ENCODE results near the gene MBTPS1.
A peak's percentile ranks its signal among the peaks of the same experiment; 100 is the strongest.
"Not testable (repeated sequence)": the region's sequence is repeated elsewhere in the genome, so short reads cannot be mapped to it uniquely, and the experiment has no call there.

The MBTPS1 gene

DNA sequence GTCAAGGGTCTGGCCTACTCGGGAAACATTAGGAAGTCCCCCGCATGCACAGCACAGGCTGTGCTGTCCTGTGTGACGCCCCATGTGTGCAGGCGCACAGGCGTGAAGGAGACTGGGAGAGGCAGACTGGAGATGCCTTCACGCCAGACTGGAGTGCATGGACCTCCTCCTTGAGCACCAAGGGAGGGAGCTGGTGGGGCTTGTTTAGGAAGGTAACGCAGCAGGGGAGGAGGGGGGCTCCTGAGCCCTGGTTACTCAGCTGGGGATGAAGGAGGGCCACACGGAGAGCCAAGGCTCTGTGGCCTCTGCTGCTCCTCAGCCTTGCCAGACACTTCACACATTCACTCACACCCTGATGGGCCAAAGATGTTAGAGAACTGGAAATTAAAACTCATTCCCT, 20.5 kb upstream of the MBTPS1 start:
- DNase-seq (ENCODE audit: low spot score): no peak

DNA sequence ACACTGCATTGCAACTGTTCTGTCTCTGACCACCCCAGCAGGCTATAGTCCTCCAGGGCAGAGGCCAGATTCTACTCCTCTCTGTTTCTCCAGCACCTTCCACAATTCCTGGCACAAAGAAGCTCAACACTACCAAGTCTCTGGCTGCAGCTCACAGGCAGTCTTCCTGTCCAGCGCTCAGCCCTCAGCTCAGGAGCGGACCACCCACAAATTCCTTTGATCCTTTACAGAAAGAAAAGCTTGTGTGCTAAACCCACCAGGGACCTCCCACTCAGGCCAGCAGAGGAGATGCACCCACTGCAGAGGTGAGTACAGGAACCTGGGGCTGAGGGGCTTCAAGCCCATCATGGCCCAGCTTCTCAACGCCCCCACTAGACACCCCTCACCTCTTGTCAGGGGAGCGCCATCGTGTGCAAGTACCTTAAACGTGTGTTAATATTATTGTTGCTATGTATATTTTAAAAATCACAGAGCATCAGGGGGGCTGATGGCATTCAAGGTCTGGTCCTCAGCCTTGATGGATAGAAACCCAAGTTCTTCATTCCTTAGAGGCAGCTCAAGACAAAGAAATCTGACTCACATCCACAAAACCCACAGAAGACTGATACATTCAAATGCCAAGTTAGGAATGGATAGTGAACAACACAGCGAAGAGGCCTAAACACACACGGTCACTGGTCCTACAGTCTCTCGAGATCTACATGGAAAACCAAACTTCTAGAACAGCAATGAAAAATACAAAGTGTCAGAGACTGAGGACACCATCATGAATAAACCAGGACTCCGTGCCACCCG, 19.8 kb upstream of the MBTPS1 start:
- DNase-seq (ENCODE audit: low spot score): no peak

DNA sequence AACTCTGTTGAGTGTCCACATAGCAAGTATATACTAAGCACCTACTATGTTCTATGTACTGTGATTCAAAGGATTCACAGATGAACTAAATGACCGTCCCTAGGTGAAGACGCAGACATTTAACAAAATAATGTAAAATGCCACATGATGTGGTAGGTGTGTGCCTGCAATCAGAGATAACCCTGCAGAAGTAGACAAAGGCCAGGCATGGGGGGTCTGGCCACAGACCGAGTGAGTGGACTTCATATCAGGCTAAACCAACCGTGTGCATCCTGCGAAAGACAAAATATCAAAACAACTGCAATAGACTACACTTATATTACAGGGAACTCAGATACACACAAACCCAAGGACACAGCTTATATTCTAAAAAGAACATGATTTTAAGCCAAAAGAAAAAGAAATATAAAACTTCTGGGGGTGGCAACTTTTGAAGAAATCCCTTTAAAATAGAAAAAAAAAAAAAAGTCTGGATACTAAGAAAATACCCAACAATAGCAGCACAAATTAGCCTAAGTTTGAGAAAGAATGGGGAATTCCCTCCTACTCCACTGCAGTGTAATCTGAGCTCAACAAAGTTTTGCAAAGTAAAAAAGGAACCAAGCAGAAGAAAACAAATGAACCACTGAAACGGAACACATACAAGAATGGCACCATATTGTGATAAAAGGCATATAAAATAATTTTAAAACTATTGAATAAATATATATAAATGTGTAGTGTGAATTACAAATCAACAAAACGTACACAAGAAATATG, 16.0 kb upstream of the MBTPS1 start:
- no peak for DNase-seq (ENCODE audit: low spot score)

DNA sequence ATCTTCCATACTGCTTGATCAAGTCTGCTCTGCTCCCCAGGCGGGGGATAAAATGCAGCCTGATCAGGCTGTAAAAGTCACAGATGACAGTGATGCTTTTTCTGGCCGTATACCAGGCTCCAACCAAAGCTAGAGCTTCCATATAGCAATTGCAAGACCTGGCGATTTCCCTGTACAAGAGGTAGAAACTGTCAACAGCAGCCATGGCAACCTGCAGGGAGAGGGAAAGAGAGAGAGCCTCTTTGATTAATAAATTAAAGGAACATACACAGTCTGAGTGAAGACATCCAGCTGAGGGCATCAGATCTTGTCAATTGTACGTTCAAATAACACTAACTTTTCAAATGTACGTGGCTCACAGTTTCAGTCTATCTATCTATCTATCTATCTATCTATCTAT, 14.4 kb upstream of the MBTPS1 start:
- DNase-seq (ENCODE audit: low spot score): no peak

DNA sequence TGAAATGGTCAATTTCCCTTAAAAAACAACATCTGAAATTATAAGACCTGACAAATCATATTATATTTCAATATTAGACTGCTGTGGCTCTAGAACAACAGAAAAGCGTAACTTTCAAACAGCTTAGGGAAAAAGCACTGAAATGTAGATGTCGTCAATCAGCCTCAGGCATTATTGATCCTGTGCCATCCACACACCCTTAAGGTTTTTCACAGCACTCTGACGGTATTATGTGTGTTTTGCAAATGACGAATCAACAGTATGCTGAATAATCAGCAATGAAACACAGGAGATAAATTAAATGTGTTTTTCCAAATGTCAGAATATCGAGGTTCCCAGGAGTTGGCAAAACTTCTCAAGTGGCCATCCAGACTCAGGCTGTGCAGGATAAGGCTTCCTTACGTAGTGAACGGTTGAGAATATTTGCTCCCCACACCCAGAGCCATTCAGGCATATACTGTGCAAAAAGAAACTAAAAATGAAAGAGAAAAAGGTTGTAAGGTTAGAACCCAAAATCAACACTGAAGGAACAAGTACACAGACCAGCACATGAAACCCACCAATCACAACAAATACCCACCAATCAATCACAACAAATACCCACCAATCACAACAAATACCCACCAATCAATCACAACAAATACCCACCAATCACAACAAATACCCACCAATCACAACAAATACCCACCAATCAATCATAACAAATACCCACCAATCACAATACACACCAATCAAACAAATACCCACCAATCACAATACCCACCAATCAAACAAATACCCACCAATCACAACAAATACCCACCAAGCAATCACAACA, 7.7 kb upstream of the MBTPS1 start:
- DNase-seq (ENCODE audit: low spot score): no peak

DNA sequence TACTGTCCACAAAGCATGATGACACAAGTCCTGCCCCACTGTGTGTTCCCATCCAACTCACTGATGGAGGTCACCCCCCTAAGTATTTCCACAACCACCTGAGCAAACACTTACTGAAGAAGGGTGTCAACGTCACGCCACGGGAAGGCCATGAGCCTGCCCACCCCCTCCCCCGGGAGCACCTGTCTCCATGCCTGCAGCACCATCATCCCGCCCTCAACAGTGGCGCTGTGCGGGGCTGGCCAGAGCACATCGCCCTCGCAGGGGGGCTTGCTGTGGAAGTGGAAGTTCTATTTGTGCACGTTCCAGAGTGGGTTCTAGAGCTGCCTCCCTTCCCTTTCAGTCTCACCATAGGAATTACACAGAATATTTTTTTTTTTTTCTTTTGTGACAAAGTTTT, 4.3 kb upstream of the MBTPS1 start:
- DNase-seq (ENCODE audit: low spot score): no peak

DNA sequence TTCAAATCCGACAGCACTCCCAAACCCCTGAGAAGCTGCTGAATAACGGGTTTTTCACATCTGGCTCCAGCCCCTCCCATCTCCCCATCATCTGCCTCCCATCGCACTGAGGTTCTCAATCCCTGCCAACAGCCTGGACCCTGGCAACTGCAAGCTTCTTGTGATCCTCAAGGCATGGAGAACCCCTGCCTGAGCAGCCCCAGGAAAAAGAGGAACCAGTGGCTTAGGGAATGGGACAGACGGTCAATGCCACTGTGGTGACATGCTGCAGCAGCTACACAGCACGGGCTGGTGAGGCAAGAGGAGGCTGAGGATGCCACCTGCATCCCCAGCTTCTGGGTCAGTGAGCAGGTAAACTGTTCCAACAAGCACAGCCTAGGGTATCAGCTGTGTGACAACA, 3.3 kb upstream of the MBTPS1 start:
- no peak for DNase-seq (ENCODE audit: low spot score)

DNA sequence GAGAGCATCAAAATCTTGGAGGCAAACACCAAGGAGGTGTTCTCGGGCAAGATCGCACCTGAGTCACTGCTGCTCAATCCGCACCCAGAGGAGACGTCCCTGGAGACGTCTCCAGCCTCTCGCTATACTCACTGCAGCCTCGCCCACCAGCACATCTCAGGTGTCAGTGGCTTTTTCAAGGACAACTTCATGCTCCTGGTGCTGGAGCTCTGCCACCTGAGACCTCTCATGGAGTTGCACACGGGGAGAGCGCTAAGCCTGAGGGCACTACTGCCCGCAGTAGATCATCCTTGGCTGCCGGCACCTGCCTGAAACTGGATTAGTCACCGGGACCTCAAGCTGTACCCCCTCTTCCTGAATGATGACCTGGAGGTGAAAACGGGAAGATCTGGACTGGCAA, 2.6 kb upstream of the MBTPS1 start:
- no peak for DNase-seq (ENCODE audit: low spot score)

DNA sequence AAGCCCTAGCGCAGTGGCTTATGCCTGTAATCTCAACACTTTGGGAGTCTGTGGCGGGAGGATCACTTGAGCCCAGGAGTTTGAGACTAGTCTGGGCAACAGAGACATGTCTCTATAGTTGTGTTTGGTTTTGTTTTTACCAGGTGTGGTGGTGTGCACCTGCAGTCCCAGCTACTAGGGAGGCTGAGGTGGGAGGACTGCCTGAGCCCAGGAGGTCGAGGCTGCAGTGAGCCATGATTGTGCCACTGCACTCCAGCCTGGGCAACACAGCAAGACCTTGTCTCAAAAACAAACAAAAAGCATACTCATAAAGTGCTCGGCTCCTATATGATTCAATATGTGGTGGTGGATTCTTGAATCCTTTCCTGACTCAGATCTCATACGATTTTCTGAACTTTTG, 1.6 kb upstream of the MBTPS1 start:
- not testable (repeated sequence) for DNase-seq (ENCODE audit: low spot score)

DNA sequence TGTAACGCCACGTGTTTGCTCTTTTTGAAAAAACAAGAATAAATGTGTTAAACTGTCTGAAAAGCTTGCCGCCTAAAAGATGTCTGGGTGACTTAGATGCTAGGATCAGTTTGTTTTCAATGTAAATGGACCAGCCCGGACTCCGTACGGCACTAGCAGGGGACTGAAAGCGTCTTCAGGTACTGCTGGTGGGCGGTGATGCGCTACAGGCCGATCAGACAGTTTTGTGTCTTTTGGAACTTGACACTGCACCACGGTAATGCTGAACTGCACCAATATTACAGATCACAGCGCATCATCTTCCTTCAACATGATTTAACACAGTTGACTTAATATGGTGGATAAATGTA, 727 bp upstream of the MBTPS1 start:
- DNase-seq (ENCODE audit: low spot score): peak; percentile 32

DNA sequence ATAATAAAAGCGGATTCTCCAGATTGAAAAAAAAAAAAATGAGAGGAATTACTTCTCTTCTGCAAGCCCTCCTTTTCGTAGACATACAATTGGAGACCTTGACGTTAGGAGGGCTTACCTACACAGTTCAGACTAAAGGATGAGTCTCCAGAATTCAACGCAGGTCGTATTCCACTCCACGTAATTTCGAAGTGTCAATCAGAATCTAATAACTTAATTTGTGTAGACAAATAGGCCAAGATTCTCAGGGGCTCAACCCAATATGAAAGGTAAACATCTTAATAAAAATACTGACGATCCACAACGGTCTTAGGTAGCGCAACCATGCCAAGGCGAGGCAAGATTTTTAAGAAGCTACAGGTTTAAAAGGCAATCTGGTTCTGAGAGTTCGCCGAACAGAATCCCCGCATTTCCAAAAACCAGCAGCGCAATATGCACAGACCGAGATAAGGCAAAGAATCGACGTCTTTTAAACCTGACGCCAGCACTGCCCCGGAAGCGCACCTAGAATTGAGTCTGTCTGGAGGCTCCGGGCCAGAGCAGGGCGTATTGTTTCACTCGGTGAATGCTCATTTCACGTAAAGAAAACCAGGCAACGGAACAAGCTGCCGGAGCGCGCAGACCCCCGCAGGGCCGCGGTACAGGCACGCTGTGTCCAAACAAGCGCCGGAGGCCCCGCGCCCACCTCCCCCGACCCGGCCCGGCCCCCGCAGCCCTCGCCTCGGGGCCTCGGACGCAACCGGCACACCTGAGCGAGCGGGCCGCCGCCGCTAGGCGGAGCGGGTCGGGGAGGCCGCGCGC, 623 bp downstream of the MBTPS1 start:
- peak; percentile 45 for DNase-seq (ENCODE audit: low spot score)

DNA sequence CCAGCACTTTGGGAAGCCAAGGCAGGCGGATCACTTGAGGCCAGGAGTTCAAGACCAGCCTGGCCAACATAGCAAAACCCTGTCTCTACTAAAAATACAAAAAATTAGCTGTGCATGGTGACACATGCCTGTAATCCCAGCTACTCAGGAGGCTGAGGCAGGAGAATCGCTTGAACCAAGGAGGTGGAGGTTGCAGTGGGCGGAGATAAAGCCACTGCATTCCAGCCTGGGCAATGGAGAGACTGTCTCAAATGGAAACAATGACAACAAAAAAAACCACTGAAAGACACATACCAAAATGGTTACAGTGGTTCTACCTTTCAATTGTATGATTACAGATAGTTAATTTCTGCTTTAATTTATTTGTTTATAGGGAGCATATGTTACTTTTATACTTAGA, 4.8 kb downstream of the MBTPS1 start:
- peak; percentile 11 for DNase-seq (ENCODE audit: low spot score)

DNA sequence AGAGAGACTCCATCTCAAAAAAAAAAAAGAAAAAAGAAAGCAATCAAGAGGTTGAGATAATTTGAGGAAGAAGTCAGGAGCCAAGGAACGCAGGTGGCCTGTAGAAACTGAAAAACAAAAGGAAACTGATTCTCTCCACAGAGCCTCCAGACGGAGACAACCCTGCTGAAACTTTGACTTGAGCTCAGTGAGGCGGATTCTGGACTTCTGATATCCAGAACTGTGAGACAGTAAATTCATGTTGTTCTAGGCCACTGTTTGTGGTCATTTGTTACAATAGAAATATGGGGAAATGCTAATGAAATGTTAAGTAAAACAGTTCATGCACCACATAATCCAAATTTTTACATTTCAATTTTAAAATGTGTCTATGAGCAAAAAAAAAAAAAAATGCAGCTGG, 5.2 kb downstream of the MBTPS1 start:
- DNase-seq (ENCODE audit: low spot score): no peak

DNA sequence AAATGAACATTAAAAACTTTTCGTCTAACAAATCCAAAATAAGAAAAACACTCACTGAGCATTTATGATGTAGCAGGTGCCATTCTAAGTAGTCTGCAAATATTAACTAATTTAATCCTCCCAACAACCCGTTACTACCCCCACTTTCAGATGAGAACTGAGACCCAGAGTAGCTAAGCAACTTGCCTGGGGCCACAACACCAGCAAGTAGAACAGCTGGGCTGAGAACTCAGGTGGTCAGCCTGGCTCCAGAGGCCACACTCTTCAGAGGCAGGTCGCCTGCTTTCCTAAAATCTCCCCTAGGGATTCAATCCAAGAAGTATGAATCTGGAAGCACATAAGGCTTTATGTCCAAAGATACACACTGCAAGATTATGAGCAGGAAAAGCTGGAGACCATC, 6.2 kb downstream of the MBTPS1 start:
- DNase-seq (ENCODE audit: low spot score): no peak

DNA sequence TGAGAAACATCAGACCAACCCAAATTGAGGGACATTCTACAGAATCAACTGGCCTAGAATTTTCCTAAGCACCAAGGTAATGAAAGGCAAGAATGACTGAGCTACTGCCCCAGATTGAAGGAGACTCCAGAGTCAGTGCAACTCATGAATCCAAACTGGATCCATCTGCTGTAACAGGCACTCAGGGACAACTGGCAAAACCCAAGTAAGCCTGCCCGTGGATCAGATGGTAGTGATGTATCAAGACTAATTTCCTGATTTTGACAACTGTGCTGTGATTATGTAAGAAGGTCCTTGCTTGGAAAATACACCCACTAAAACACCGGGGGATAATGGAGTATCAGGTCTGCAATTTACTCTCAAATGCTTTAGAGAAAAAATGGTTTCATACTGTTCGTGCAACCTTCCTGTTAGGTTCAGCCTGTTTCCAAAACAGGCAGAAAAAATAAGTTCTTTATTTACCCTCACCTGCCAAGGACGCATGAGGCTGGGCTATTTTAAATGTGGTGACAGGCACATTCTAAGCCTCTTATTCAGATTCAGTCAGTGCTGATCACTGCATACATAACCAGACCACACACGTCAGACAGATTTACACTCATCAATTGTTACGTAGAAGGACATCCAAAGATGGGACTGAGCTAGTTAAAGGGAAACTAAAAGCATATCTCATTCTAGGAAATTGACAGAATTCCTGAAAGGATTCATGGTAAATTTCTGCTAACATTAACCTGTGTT, 7.0 kb downstream of the MBTPS1 start:
- DNase-seq (ENCODE audit: low spot score): no peak

DNA sequence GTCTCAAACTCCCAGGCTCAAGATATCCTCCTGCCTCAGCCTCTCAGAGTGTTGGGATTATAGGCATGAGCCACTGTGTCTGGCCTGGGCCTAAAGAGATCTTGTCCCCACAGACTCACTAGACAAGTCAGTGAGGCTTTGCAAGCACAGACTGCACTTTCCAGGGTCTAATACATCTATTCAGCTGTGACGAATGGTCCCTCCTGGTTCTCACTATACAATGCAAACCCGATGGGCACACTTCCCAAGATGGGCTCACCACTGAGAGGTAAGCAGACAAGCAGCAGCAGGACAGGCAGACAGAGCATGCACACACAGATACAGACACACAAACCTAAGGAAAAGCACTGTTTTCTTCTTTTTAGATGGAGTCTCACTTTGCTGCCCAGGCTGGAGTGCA, 8.8 kb downstream of the MBTPS1 start:
- DNase-seq (ENCODE audit: low spot score): no peak

DNA sequence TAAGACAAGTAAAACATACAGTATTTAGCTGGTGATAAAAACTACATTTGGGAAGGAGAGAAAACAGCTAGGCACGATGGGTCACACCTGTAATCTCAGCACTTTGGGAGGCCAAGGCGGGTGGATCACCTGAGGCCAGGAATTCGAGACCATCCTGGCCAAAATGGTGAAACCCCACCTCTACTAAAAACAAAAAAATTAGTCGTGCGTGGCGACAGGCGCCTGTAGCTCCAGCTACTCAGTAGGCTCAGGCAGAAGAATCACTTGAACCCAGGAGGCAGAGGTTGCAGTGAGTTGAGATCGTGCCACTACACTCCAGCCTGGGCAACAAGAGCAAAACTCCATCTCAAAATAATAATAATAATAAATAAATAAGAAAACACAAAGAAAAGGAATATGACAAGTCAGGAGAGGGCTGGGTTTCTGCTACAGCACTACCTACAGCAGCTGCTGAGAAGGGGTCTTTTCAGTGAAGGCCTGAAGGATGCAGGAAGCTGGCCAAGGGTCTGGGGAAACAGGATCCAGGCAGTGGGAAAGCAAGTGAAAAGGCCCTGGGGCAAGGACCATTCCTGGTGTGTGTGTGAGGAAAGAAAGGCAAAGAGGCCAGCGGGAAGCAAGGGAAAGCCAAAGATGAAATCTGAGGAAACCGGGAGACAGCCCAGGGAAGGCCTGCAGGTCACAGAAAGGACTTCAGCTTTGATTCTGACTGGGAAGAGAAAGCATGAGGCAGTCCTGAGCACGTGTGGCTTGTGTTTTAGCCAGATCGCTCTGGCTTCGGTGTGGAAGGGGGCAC, 10.6 kb downstream of the MBTPS1 start:
- no peak for DNase-seq (ENCODE audit: low spot score)

DNA sequence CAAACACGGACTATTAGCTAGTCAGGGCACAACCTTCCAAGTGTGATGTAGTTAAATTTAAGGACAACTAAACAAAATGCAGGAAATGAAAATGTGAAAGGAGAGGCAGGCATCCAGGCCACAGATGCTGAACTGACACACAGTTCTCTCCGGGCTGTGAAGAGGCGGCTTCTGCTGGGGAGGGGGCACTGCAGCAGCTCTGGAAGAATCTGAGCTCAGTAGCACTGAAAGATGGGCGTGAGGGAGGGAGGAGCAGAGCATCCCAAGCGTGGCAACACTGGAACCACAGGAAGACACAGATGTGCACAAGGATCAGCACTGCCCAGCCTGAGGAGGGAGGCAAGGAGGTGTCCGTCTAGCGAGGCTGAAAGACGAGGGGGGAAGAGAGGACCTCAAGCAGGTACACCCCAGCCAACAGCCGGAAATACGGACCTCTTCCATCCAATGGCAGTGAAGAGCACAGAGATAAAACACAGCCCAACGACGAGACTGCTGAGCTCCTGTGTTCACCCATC, 11.4 kb downstream of the MBTPS1 start:
- no peak for DNase-seq (ENCODE audit: low spot score)

DNA sequence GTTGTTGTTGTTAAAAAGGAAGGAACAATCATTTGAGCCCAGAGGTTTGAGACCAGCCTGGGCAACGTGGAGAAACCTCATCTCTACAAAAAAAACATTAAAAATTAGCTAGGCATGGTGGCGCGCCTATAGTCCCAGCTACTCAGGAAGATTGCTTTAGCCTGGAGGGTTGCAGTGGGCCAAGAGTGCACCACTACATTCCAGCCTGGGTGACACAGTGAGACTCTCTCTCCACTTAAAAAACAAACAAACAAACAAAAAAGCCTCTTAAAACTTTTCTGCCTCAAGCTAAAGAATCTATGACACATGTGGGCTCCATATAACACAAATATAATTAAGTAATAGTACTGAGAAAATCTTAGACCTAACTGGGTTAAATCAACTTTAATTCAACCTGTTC, 12.5 kb downstream of the MBTPS1 start:
- no peak for DNase-seq (ENCODE audit: low spot score)

DNA sequence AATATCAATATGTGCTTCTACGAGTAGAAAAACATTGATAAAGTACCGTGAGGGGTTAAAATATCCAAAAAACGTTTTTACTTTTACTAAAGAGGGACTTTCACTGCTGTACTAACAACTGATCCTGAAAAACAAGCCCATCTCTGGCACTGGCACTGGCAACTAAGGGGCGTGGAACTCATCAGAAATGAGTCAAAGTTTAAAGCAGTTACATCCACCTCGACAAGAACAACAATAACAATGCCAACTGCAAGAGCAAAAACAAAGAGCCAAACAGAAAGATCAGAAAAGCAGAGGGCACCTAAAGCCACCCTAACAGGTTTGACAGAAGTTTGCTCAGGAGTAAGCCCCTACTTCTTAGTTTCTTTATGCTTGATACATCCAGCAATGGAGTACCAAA, 13.1 kb downstream of the MBTPS1 start:
- DNase-seq (ENCODE audit: low spot score): no peak
